Measurements from ENCODE around the gene ELP4.

ELP4 gene

GRCh38 chr11:31499576-31500178 is 9.9 kb upstream of the ELP4 start:
- no peak overlapping the region for H3K27ac ChIP-seq

GRCh38 chr11:31500560-31500959 is 9.0 kb upstream of the ELP4 start:
- Histone ChIP-seq H3K4me1 (ENCODE audit: control insufficient read depth in 1 of 2, insufficient read depth in 1 of 2, low read depth in 1 of 2, low read length in 1 of 2) (no peaks in the 10 kb centered on the region), H3K36me3 (no peaks in the 10 kb centered on the region), H3K27me3 (no peaks in the 10 kb centered on the region), H3K27ac (no peak overlapping the region), H3K4me3 (ENCODE audit: low read depth in 1 of 2, low read length in 1 of 2) (no peak overlapping the region), H3K9me3 (no peaks in the 10 kb centered on the region)
- TF ChIP-seq CTCF (IDR thresholded peaks at IDR 0.05): no peak

More at GRCh38 chr11:31499576-31500178, 9.9 kb upstream of the ELP4 start:
- H3K4me1 ChIP-seq (ENCODE audit: control insufficient read depth in 1 of 2, insufficient read depth in 1 of 2, low read depth in 1 of 2, low read length in 1 of 2): no peaks in the 10 kb centered on the region
- no peaks in the 10 kb centered on the region for H3K27me3 ChIP-seq
- H3K36me3 ChIP-seq: no peaks in the 10 kb centered on the region
- no peak for TF ChIP-seq CTCF (IDR thresholded peaks at IDR 0.05)
- no peak overlapping the region for H3K4me3 ChIP-seq (ENCODE audit: low read depth in 1 of 2, low read length in 1 of 2)
- H3K9me3 ChIP-seq: no peaks in the 10 kb centered on the region

- Histone ChIP-seq H3K9me3 (no peaks in the 10 kb centered on the region), H3K4me1 (ENCODE audit: control insufficient read depth in 1 of 2, insufficient read depth in 1 of 2, low read depth in 1 of 2, low read length in 1 of 2) (peaks cover 18% of the 10 kb centered on the region in 2 experiments)
These were observed 527 bp upstream of the ELP4 start for GRCh38 chr11:31509051-31509428.

GRCh38 chr11:31512117-31512516 is 2.5 kb downstream of the ELP4 start:
- no peaks in the 10 kb centered on the region for H3K9me3 ChIP-seq
- no peak overlapping the region for H3K27ac ChIP-seq
- no peaks in the 10 kb centered on the region for H3K27me3 ChIP-seq
- peaks cover 18% of the 10 kb centered on the region in 2 experiments for H3K4me1 ChIP-seq (ENCODE audit: control insufficient read depth in 1 of 2, insufficient read depth in 1 of 2, low read depth in 1 of 2, low read length in 1 of 2)
- H3K36me3 ChIP-seq: no peaks in the 10 kb centered on the region
- no peak for TF ChIP-seq CTCF (IDR thresholded peaks at IDR 0.05)
- H3K4me3 ChIP-seq (ENCODE audit: low read depth in 1 of 2, low read length in 1 of 2): no peak overlapping the region

More at GRCh38 chr11:31509051-31509428, 527 bp upstream of the ELP4 start:
- H3K36me3 ChIP-seq: no peaks in the 10 kb centered on the region
- TF ChIP-seq CTCF (IDR thresholded peaks at IDR 0.05): no peak
- H3K27me3 ChIP-seq: no peaks in the 10 kb centered on the region
- peak overlapping the region; percentile 89 to 94 for H3K4me3 ChIP-seq (ENCODE audit: low read depth in 1 of 2, low read length in 1 of 2)
- H3K27ac ChIP-seq: peak overlapping the region; percentile 70

GRCh38 chr11:31521497-31522150 is 12.1 kb downstream of the ELP4 start:
- no peaks in the 10 kb centered on the region for H3K36me3 ChIP-seq
- no peaks in the 10 kb centered on the region for H3K9me3 ChIP-seq
- TF ChIP-seq CTCF (IDR thresholded peaks at IDR 0.05): no peak
- H3K27me3 ChIP-seq: no peaks in the 10 kb centered on the region
- H3K4me1 ChIP-seq (ENCODE audit: control insufficient read depth in 1 of 2, insufficient read depth in 1 of 2, low read depth in 1 of 2, low read length in 1 of 2): no peaks in the 10 kb centered on the region
- no peak overlapping the region for H3K4me3 ChIP-seq (ENCODE audit: low read depth in 1 of 2, low read length in 1 of 2)
- H3K27ac ChIP-seq: no peak overlapping the region

Data from neutrophil (primary cell).